Heart left ventricle (tissue), 16 donors: Measurements from ENCODE around the gene HDGFL3. TPM values are rescaled to one million over a fixed set of nuclear protein-coding genes. Genes with fewer than 3 reads are reported as not detected.

Experiments used
- ATAC-seq, 4 donors: fragments of 200-7000 bp; cut with Tn5 transposase; one replicate each; pipeline ENCODE4 v1.9.1; 2020 to 2022; ENCODE audit warnings: moderate library complexity in 4 of 4, mild to moderate bottlenecking in 3 of 4, moderate number of reproducible peaks in 1 of 4
- DNase-seq, 5 donors: peaks; one replicate each; pipeline ENCODE4 v3.0.0-alpha.2; 2020
- H3K27ac ChIP-seq, 12 donors: fragments of 200-600 bp; sonication (generic) in 4 of 12; one replicate each; pipeline versions ENCODE4 v1.5.0 to v1.8.0; 2016 to 2022; ENCODE audit warnings: mild to moderate bottlenecking in 2 of 12
- H3K27me3 ChIP-seq, 9 donors: fragments of 200-600 bp; sonication (generic) in 2 of 9; one replicate each; pipeline versions ENCODE4 v1.5.1 to v1.8.0; 2016 to 2022; ENCODE audit warnings: mild to moderate bottlenecking in 3 of 9
- H3K36me3 ChIP-seq, 9 donors: fragments of 200-600 bp; sonication (generic) in 2 of 9; one replicate each; pipeline versions ENCODE4 v1.5.0 to v1.8.0; 2018 to 2022; ENCODE audit warnings: mild to moderate bottlenecking in 2 of 9
- H3K4me1 ChIP-seq, 12 donors: fragments of 200-600 bp; sonication (generic) in 4 of 12; one replicate each; pipeline versions ENCODE4 v1.5.0 to v1.8.0; 2016 to 2022; ENCODE audit warnings: mild to moderate bottlenecking in 3 of 12
- H3K4me3 ChIP-seq, 12 donors: fragments of 200-600 bp; sonication (generic) in 4 of 12; one replicate each; pipeline versions ENCODE4 v1.5.0 to v1.8.0; 2017 to 2022; ENCODE audit warnings: mild to moderate bottlenecking in 9 of 12, moderate library complexity in 4 of 12
- H3K9me3 ChIP-seq, 12 donors: fragments of 200-600 bp; sonication (generic) in 4 of 12; one replicate each; pipeline versions ENCODE4 v1.5.0 to v1.8.0; 2016 to 2022; ENCODE audit warnings: mild to moderate bottlenecking in 1 of 12
- CTCF ChIP-seq, 12 donors: fragments of 200-600 bp; sonication (generic) in 4 of 12; IDR thresholded peaks; one replicate each; pipeline versions ENCODE4 v1.5.0 to v1.8.0; 2018 to 2022; ENCODE audit warnings: antibody characterized with exemption in 12 of 12, mild to moderate bottlenecking in 5 of 12
- POLR2A ChIP-seq, 2 donors: fragments of 450-650 bp; IDR thresholded peaks; one replicate each; pipeline ENCODE4 v1.6.1; 2017; ENCODE audit warnings: antibody characterized with exemption in 2 of 2, mild to moderate bottlenecking in 2 of 2, moderate library complexity in 2 of 2
- WGBS, 4 donors: extraction: QIAGEN DNeasy Blood & Tissue Kit in 2 of 4; methylation state at CpG; one replicate each; pipeline versions ENCODE4 v1.1.5 to v1.1.7; 2013 to 2018; 5-methylcytosine and 5-hydroxymethylcytosine counted together
- intact Hi-C, 10 donors: fragments of 100-400 bp; cut with DNase I; formaldehyde crosslinking; loops; one replicate each; pipeline versions ENCODE4 v1.11.1 to v1.14.2; 2022
- polyA plus RNA-seq, 2 donors: library from polyadenylated mRNA; stranded (reverse); fragments of 200-250 nt; gene quantifications; one replicate each; pipeline ENCODE4 v1.2.3, GENCODE V29; 2013
- total RNA-seq, 9 donors: library from RNA; depleted of rRNA in 2 of 9; stranded (reverse); fragments of >200 nt in 2 of 9; fragmentation: NEBNext Ultra II Directional in 3 of 9; extraction: Animal tissue kit (Norgen Biotek cat#: 25700) in 3 of 9; gene quantifications; one replicate each; pipeline versions ENCODE4 v1.1.0 to v1.2.4, GENCODE V29; 2016 to 2023
- donor health status: ischemic (EF 13 %, LVEDD 7.1; RV severe dilation, severe dysfunction).
- donor health status: healthy with polysubstance abuse.
- donor health status: DM: no; HTN: yes; CAD: no.
- donor health status: DM: no; HTN: no; CAD: no.
- donor health status: ischemic (EF 25% LVEDD 6.9; RV normal size, moderate dysfunction).
- donor health status: ischemic (EF 25% LVEDD 5.7; RV mildly dilated, moderate dysfunction).
- donor health status: healthy.
- donor health status: DM: yes; HTN: yes; CAD: no.
- donor health status: ischemic (EF 35%, LVEDD 5.7; RV mildly dilated, moderate dysfunction).
- donor health status: nonischemic (EF 11% LVEDD 7.7; RV severe dilation, severe dysfunction).
- donor health status: DM: yes; HTN: yes; CAD: no.
- donor health status: PGD.
- donor health status: ischemic (EF 29% LVEDD 5.4; RV normal size, mild dysfunction).
- donor health status: nonischemic (EF 23%, LVEDD 6.1; RV moderate dilation, normal function).

HDGFL3 gene
- total and polyA plus RNA-seq, 11 donors, result 9.6 to 50.7 (median 33.9) TPM

DNA sequence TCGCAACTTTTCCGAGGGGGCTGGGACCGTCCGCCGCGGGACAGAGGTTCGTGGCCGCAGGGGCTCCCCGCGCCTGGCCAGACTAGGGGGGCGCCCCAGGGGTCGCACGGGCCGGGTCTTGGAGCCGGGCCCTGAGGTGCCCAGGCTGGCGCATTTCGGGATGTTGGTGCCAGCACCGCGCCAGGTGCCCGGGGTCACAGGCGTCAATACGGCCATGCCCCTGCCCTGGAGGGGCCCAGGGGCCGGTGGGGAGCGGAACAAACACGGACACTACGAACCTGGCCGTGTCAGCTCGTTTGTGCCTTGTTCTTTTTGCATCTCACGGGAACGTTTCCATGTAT lies 99.8 kb downstream of the HDGFL3 start:
- Histone ChIP-seq H3K27me3 (peaks cover 0 to 18% (median 0%) of the 10 kb centered on the region in 9 donors), H3K36me3 (no peaks in the 10 kb centered on the region), H3K27ac (peak overlapping the region; percentile 59 to 90 (median 74)), H3K9me3 (no peaks in the 10 kb centered on the region), H3K4me3 (peak overlapping the region; percentile 57 to 82 (median 63)), H3K4me1 (peaks cover 3 to 43% (median 17%) of the 10 kb centered on the region in 12 donors)
- ATAC-seq (peak in 1 of 4 donors; percentile 6), DNase-seq (peak in 1 of 5 donors; percentile 24)
- TF ChIP-seq CTCF (IDR thresholded peaks at IDR 0.05), result no peak
- 0 to 13% (median 9%) methylated on average over 6 to 30 of the region's 30 CpGs for WGBS, 4 donors
- intact Hi-C loops, result loop anchor here in 5 of 10 donors (2.0 to 10.0 kb wide), 6 partner anchors 41 to 99 kb away; partner anchors contain the start of genes BTBD1 (in 3 of the 5), HDGFL3 (in 2 of the 5) and C15orf40 (in 1 of the 5)

- ATAC-seq, result peak in 2 of 4 donors; percentile 47 to 51
- DNase-seq, result peak in 4 of 5 donors; percentile 28 to 71 (median 36)
Measured at GRCh38 chr15:83106994-83107840, 100.4 kb downstream of the HDGFL3 start, which contains the start of gene TM6SF1. TSS of gene TM6SF1 (plus strand) at chr15:83107645. CDS start at chr15:83107681, 36 bp downstream.

GRCh38 chr15:83105440-83105839 lies 102.2 kb downstream of the HDGFL3 start:
- DNase-seq, result no peak
- Histone ChIP-seq H3K4me1 (peaks cover 3 to 34% (median 13%) of the 10 kb centered on the region in 12 donors), H3K9me3 (no peaks in the 10 kb centered on the region), H3K4me3 (no peak overlapping the region), H3K36me3 (no peaks in the 10 kb centered on the region), H3K27ac (no peak overlapping the region), H3K27me3 (peaks cover 0 to 18% (median 0%) of the 10 kb centered on the region in 9 donors)
- ATAC-seq, result no peak
- WGBS, 4 donors, result 63 to 80% (median 78%) methylated on average over 1 of the region's 1 CpG
- no peak for TF ChIP-seq CTCF (IDR thresholded peaks at IDR 0.05)
- TF ChIP-seq POLR2A (IDR thresholded peaks at IDR 0.05), result no peak
- intact Hi-C loops, result loop anchor here in 4 of 10 donors (5.0 to 10.0 kb wide), 4 partner anchors 38 to 102 kb away; partner anchors contain the start of genes BTBD1 (in 2 of the 4), HDGFL3 (in 2 of the 4) and C15orf40 (in 1 of the 4)

More at GRCh38 chr15:83106994-83107840, 100.4 kb downstream of the HDGFL3 start, which contains the start of gene TM6SF1:
- TF ChIP-seq CTCF (IDR thresholded peaks at IDR 0.05) (peak in 2 of 12 donors; percentile 13), POLR2A (IDR thresholded peaks at IDR 0.05) (no peak)
- Histone ChIP-seq H3K4me1 (peaks cover 3 to 40% (median 14%) of the 10 kb centered on the region in 12 donors), H3K27ac (peak within 1 kb of the TSS; percentile 59 to 90 (median 74)), H3K4me3 (peak within 1 kb of the TSS; percentile 57 to 82 (median 63)), H3K9me3 (no peaks in the 10 kb centered on the region), H3K36me3 (no peaks in the 10 kb centered on the region), H3K27me3 (peaks cover 0 to 18% (median 0%) of the 10 kb centered on the region in 9 donors)
- intact Hi-C loops, result loop anchor here in 5 of 10 donors (2.0 to 10.0 kb wide), 5 partner anchors 40 to 100 kb away; partner anchors contain the start of genes BTBD1 (in 2 of the 5), HDGFL3 (in 2 of the 5) and C15orf40 (in 1 of the 5)
- WGBS, 4 donors, result 1 to 4% (median 1%) methylated on average over 20 to 97 of the region's 97 CpGs

GRCh38 chr15:83104141-83104540 lies 103.5 kb downstream of the HDGFL3 start:
- intact Hi-C loops, result loop anchor here in 1 of 10 donors (10.0 kb wide), 1 partner anchor 101 kb away; the partner anchor contains the start of gene HDGFL3
- Histone ChIP-seq H3K27ac (no peak overlapping the region), H3K36me3 (no peaks in the 10 kb centered on the region), H3K4me3 (no peak overlapping the region), H3K4me1 (peaks cover 3 to 31% (median 13%) of the 10 kb centered on the region in 12 donors), H3K9me3 (no peaks in the 10 kb centered on the region), H3K27me3 (peaks cover 0 to 12% (median 0%) of the 10 kb centered on the region in 9 donors)
- TF ChIP-seq POLR2A (IDR thresholded peaks at IDR 0.05) (no peak), CTCF (IDR thresholded peaks at IDR 0.05) (no peak)
- DNase-seq (no peak), ATAC-seq (no peak)
- 78 to 91% (median 86%) methylated on average over 4 of the region's 4 CpGs for WGBS, 4 donors
